Choroid plexus epithelial cell (primary cell): ENCODE measurements around the gene CMTM4.
A peak's percentile ranks its signal among the peaks of the same experiment; 100 is the strongest.

Experiments
- DNase-seq: peaks from one replicate; pipeline ENCODE4 v3.0.0-alpha.2; 2010; ENCODE audit warnings: low read depth
- H3K4me3 ChIP-seq: 2 replicates; pipeline ENCODE4 v1.5.1; 2011; ENCODE audit warnings: low read depth, mild to moderate bottlenecking, control low read depth, low read length, moderate library complexity
- TF ChIP-seq, protein P1 (sequence below): conservative IDR thresholded peaks from 2 replicates; pipeline ENCODE4 v1.5.1; 2011; ENCODE audit warnings: low read depth, mild to moderate bottlenecking, control low read depth, inconsistent platforms, low read length, moderate library complexity

The CMTM4 gene

DNA sequence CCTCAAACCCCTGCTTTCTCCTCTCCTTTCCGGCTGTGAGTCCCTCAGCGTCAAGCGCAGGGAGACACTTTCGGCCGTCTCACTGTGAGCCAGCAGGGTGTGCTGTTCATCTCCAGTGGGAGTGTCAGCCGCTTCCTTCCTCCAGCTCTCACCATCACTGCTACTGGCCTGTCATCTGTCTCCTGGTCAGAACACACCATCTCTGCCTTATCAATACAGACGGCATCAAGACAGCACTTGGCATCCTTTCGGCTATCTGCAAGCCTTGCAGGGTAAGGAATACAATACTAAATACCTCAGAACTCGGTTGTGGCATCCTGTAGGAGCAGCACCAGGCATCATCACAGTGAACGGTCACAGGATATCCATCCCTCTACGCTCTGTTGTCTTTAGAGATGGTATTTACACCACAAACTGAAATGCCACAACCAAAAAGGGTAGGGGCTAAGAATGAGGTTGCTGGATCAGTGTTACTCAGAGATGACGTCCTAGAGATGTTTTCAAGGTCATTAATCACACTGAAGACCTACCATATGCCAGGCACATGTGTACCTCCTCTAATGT lies 20.7 kb upstream of the CMTM4 start:
- no peak overlapping the region for H3K4me3 ChIP-seq
- DNase-seq, result peak; percentile 74
- TF ChIP-seq, protein P1, sequence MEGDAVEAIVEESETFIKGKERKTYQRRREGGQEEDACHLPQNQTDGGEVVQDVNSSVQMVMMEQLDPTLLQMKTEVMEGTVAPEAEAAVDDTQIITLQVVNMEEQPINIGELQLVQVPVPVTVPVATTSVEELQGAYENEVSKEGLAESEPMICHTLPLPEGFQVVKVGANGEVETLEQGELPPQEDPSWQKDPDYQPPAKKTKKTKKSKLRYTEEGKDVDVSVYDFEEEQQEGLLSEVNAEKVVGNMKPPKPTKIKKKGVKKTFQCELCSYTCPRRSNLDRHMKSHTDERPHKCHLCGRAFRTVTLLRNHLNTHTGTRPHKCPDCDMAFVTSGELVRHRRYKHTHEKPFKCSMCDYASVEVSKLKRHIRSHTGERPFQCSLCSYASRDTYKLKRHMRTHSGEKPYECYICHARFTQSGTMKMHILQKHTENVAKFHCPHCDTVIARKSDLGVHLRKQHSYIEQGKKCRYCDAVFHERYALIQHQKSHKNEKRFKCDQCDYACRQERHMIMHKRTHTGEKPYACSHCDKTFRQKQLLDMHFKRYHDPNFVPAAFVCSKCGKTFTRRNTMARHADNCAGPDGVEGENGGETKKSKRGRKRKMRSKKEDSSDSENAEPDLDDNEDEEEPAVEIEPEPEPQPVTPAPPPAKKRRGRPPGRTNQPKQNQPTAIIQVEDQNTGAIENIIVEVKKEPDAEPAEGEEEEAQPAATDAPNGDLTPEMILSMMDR, result peak; percentile 83

DNA sequence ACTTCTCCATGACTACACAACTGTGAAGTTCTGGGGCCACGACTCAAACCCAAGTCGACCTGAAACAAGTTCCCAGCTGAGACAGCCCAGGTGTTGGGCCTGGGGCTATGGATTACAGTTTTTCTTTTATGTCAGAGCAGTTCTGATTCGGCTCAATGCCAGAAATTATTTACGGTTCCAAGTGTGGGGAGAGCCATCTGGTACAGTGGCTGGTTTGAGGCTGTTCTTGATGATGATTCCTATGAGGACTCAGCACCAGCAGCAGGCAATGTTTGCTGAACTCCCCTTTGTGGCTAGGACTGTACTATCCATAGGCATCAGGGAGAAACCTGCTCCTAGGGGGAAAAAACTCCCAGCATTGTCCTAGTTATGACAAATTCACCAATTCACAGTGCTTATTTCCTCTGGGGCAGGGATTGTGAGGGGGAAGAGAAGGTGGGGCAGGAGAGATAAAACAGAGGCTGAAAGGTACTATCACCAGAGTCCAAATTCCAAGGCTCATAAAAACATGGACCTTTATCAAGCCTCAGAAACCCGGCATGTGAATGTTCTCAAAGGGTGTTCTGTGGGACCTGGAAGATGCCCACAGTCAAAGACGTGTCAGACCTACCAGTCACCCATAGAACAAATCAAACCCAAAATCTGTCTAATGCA lies 18.2 kb upstream of the CMTM4 start:
- no peak overlapping the region for H3K4me3 ChIP-seq
- TF ChIP-seq, protein P1, result no peak
- DNase-seq, result no peak

DNA sequence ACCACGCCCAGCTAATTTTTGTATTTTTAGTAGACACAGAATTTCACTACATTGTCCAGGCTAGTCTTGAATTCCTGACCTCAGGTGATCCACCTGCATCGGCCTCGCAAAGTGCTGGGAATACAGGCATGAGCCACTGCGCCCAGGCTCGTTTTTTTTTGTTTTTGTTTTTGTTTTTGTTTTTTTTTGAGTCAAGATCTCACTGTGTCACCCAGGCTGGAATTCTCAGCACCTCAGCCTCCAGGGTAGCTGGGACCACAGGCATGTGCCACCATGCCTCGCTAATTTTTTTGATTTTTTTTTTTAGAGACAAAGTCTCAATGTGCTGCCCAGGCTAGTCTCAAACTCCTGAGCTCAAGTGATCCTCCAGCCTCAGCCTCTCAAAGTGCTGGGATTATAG lies 17.5 kb upstream of the CMTM4 start:
- no peak for DNase-seq
- no peak overlapping the region for H3K4me3 ChIP-seq
- TF ChIP-seq, protein P1, result no peak

DNA sequence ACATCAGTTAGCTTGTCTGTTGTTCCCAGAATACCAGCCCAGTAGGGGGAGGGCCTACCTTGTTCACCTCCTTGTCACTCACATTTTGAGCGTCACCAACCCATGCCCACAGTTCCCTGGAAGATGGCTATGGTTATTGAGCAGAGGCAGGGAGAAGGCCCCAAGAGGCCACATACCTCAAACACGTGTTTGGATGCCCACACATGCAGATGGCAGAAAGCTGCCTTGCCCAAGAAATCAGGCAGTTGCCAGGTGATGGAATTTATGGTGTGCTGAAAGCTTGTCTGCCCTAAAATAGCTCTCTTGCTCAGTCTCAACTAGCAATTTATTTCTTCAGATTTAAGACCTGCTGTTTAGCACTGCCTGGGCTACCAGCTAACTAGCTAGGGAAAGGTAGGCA lies 16.5 kb upstream of the CMTM4 start:
- TF ChIP-seq, protein P1, result no peak
- no peak overlapping the region for H3K4me3 ChIP-seq
- no peak for DNase-seq

DNA sequence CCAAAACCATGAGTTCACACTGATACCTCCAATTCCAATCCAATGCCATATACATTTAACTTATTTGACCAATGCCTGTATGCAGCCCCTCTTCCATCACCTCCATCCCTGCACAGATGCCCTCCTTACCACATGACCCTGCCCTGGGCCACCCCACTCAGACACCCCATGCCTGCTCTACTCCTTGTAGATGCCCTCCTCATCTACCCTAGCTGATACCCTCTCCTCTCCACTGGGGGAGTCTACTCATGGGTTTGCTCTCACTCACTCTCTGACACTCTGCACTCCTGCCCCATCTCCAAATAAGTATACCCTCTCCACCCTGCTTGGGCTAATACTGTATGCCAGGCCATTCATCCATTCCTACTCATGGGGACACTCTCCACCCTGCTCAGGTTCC lies 16.0 kb upstream of the CMTM4 start:
- H3K4me3 ChIP-seq, result no peak overlapping the region
- TF ChIP-seq, protein P1, result no peak
- no peak for DNase-seq

DNA sequence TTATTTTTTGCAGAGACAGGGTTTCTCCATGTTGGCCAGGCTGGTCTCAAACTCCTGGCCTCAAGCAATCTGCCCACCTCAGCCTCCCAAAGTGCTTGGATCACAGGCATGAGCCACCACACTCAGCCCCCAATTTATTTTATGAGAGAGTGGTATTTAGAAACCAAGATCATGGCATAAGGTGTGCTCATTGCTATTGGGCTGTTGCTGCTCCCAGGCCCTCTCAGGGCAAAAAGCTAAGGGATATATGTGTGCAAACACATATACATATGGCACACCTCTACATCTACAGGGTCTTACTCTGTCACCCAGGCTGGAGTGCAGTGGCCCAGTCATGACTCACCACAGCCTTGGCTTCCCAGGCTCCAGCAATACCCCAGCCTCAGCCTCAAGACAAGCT lies 15.0 kb upstream of the CMTM4 start:
- TF ChIP-seq, protein P1, result no peak
- no peak for DNase-seq
- H3K4me3 ChIP-seq, result no peak overlapping the region

DNA sequence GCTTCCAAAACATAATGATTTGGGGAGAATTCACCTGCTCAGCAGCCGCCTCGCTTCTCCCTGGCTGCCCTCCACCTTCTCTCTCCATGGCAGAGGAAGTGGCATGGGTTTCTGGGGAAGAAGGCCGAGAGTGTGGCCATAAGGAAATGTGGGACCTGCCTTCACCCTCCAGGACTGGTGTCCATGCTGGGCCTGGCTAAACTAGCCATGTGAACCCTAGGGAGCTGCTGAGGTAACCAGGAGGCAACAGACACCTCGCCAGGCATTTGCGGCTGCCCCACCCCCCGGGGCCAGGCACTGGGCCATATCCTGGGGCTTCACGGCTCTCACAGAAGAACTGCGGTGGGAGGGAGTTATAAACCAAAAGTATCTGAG lies 9.9 kb upstream of the CMTM4 start:
- TF ChIP-seq, protein P1, result no peak
- DNase-seq, result peak; percentile 24
- H3K4me3 ChIP-seq, result no peak overlapping the region
